ENCODE data around the gene TNFRSF19. TPM values are rescaled to one million over a fixed set of nuclear protein-coding genes. Genes with fewer than 3 reads are reported as not detected.

TNFRSF19 gene
- total and polyA plus RNA-seq, 3 donors from 2014 or later: 5.7 to 8.4 (median 6.2) TPM

DNA sequence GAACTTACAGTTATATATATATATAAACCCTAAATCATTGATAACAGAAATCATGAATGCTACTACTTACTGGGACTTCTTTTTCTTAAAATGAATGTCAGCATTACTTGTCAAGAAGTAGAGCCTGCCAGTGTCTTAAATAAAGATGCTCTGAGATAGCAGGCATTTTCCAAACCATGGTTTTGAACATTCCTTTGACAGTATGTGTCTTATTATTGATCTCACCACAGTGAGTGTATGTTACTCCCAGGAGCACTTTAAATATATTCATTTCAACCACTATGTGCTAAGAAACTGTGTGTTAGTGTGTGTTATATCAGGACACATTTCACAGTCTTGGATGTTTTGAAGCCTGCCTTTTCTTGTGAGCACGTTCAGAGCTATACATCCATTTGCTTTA is 28.2 kb downstream of the TNFRSF19 start:
- Histone ChIP-seq H3K27me3 (no peaks in the 10 kb centered on the region), H3K4me1 (no peaks in the 10 kb centered on the region), H3K9me3 (no peaks in the 10 kb centered on the region), H3K4me3 (no peak overlapping the region), H3K36me3 (ENCODE audit: low read depth, missing control alignments) (no peaks in the 10 kb centered on the region), H3K27ac (no peak overlapping the region)
- intact Hi-C loops (cut with DNase I; ENCODE audit: low total_unique reads): no loop called here
- WGBS, 2 donors: 84 to 87% methylated on average over 1 of the region's 1 CpG
- no peak for TF ChIP-seq POLR2A (IDR thresholded peaks at IDR 0.05)
- no peak for TF ChIP-seq CTCF (IDR thresholded peaks at IDR 0.05)
- DNase-seq: no peak

DNA sequence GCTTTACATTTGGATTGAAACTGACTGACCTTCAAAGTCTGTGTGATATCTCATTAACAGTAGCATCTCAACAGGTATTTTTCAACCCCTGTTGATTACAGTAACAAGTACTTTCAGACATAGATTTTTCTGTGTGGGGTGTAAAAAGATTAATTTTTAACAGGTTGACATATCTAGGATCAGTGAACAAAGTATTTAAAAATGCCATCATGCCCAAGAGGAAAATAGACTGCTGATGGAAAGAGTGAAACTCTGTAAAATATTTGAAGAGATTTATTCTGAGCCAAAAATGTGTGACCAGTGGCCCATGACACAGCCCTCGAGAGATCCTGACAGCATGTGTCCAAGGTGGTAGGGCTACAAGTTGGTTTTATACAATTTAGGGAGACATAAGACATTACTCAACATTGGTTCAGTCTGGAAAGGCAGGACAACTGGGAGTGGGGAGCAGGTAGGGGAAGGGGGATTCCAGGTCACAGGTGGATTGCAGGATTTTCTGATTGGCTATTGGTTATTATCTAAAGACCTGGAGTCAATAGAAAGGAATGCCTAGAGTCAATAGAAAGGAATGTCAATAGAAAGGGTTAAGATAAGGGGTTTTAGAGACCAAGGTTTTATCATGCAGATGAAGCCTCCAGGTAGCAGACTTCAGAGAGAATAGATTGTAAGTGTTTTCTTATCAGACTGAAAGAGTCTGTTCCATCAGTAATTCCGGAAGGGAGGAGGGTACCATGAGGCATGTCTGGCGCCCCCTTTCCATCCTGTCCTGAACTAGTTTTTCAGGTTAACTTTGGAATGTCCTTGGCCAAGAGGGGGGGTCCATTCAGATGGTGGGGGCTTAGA is 29.1 kb downstream of the TNFRSF19 start:
- Histone ChIP-seq H3K36me3 (ENCODE audit: low read depth, missing control alignments) (no peaks in the 10 kb centered on the region), H3K4me3 (no peak overlapping the region), H3K4me1 (no peaks in the 10 kb centered on the region), H3K27me3 (no peaks in the 10 kb centered on the region), H3K27ac (no peak overlapping the region), H3K9me3 (no peaks in the 10 kb centered on the region)
- intact Hi-C loops (cut with DNase I; ENCODE audit: low total_unique reads): no loop called here
- WGBS, 2 donors: 91 to 96% methylated on average over 3 of the region's 3 CpGs
- TF ChIP-seq CTCF (IDR thresholded peaks at IDR 0.05): no peak
- no peak for TF ChIP-seq POLR2A (IDR thresholded peaks at IDR 0.05)
- no peak for DNase-seq

GRCh38 chr13:23600100-23600499 is 29.9 kb downstream of the TNFRSF19 start:
- Histone ChIP-seq H3K27me3 (no peaks in the 10 kb centered on the region), H3K27ac (no peak overlapping the region), H3K4me3 (no peak overlapping the region), H3K4me1 (no peaks in the 10 kb centered on the region), H3K9me3 (no peaks in the 10 kb centered on the region), H3K36me3 (ENCODE audit: low read depth, missing control alignments) (no peaks in the 10 kb centered on the region)
- intact Hi-C loops (cut with DNase I; ENCODE audit: low total_unique reads): no loop called here
- TF ChIP-seq POLR2A (IDR thresholded peaks at IDR 0.05) (no peak), CTCF (IDR thresholded peaks at IDR 0.05) (no peak)
- no peak for DNase-seq
- WGBS, 2 donors: 92 to 93% methylated on average over 3 of the region's 3 CpGs

- H3K27ac ChIP-seq: no peak overlapping the region
- DNase-seq: no peak
- intact Hi-C loops (cut with DNase I; ENCODE audit: low total_unique reads): no loop called here
- H3K9me3 ChIP-seq: no peaks in the 10 kb centered on the region
- TF ChIP-seq CTCF (IDR thresholded peaks at IDR 0.05) (no peak), POLR2A (IDR thresholded peaks at IDR 0.05) (no peak)
- H3K27me3 ChIP-seq: no peaks in the 10 kb centered on the region
- no peaks in the 10 kb centered on the region for H3K36me3 ChIP-seq (ENCODE audit: low read depth, missing control alignments)
- H3K4me1 ChIP-seq: no peaks in the 10 kb centered on the region
- H3K4me3 ChIP-seq: no peak overlapping the region
These were observed 30.3 kb downstream of the TNFRSF19 start for GRCh38 chr13:23600534-23600933.

DNA sequence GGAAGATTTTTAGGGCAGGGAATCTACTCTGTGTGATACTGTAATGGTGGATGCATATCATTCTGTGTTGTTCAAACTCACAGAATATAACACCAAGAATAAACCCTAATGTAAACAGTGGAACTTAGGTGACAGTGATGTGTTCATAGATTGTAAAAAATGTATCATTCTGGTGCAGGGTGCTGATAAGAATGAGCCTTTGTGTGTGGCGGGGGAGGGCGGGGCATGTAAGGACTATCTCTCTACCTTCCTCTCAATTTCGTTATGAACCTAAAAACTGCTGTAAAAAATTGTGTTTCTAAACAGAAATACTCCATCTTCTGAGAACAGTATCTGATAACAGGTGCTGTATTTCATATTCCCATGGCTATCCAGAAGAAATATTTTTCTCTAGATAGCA is 35.6 kb downstream of the TNFRSF19 start:
- TF ChIP-seq POLR2A (IDR thresholded peaks at IDR 0.05): no peak
- no peak for TF ChIP-seq CTCF (IDR thresholded peaks at IDR 0.05)

More for the DNA sequence above, 35.6 kb downstream of the TNFRSF19 start:
- intact Hi-C loops (cut with DNase I; ENCODE audit: low total_unique reads): no loop called here
- Histone ChIP-seq H3K27me3 (no peaks in the 10 kb centered on the region), H3K36me3 (ENCODE audit: low read depth, missing control alignments) (no peaks in the 10 kb centered on the region), H3K9me3 (no peaks in the 10 kb centered on the region), H3K4me1 (peaks cover 13% of the 10 kb centered on the region), H3K27ac (no peak overlapping the region), H3K4me3 (no peak overlapping the region)
- DNase-seq: no peak
- 51 to 84% methylated on average over 3 of the region's 3 CpGs for WGBS, 2 donors

Data from testis (tissue), 3 donors.